Upper lobe of left lung (tissue), 6 donors: ENCODE results near the gene ANKS1B. TPM values are rescaled to one million over a fixed set of nuclear protein-coding genes. Genes with fewer than 3 reads are reported as not detected.

Source experiments
- ATAC-seq, 2 donors: fragments of 200-7000 bp; cut with Tn5 transposase; one replicate each; pipeline ENCODE4 v1.9.1; 2022; ENCODE audit warnings: mild to moderate bottlenecking in 2 of 2, moderate library complexity in 2 of 2; ENCODE audit not compliant: low FRiP score in 2 of 2
- DNase-seq, 2 donors: peaks; one replicate each; pipeline ENCODE4 v3.0.0-alpha.2; 2019 to 2020
- H3K27ac ChIP-seq, 4 donors: fragments of 200-600 bp; sonication (generic); one replicate each; pipeline ENCODE4 v1.5.1; 2016 to 2019
- H3K27me3 ChIP-seq, 4 donors: fragments of 200-600 bp; sonication (generic); one replicate each; pipeline ENCODE4 v1.5.1; 2017 to 2019
- H3K36me3 ChIP-seq, 4 donors: fragments of 200-600 bp; sonication (generic); one replicate each; pipeline ENCODE4 v1.5.1; 2016 to 2019
- H3K4me1 ChIP-seq, 4 donors: fragments of 200-600 bp; sonication (generic); one replicate each; pipeline ENCODE4 v1.5.1; 2018 to 2019
- H3K4me3 ChIP-seq, 4 donors: fragments of 200-600 bp; sonication (generic); one replicate each; pipeline ENCODE4 v1.5.1; 2017 to 2019; ENCODE audit warnings: mild to moderate bottlenecking in 2 of 4, moderate library complexity in 1 of 4
- H3K9me3 ChIP-seq, 4 donors: fragments of 200-600 bp; sonication (generic); one replicate each; pipeline ENCODE4 v1.5.1; 2018 to 2019
- CTCF ChIP-seq, 6 experiments: fragments of 450-650 bp in 4 of 6; fragments of 200-600 bp in 2 of 6; sonication (generic) in 2 of 6; IDR thresholded peaks; one replicate each; pipeline ENCODE4 v1.5.1; 2016 to 2019; ENCODE audit warnings: antibody characterized with exemption in 6 of 6
- EP300 ChIP-seq, 4 donors: sonication (generic); formaldehyde crosslinking; IDR thresholded peaks; one replicate each; pipeline ENCODE4 v1.5.1; 2017; ENCODE audit warnings: antibody characterized with exemption in 4 of 4, control low read depth in 2 of 4
- POLR2A ChIP-seq, 4 donors: fragments of 450-650 bp; IDR thresholded peaks; one replicate each; pipeline ENCODE4 v1.5.1; 2016 to 2017; ENCODE audit warnings: antibody characterized with exemption in 4 of 4, mild to moderate bottlenecking in 2 of 4
- POLR2AphosphoS5 ChIP-seq, 2 donors: sonication (generic); formaldehyde crosslinking; IDR thresholded peaks; one replicate each; pipeline ENCODE4 v1.5.1; 2017; ENCODE audit warnings: antibody characterized with exemption in 2 of 2
- WGBS, 2 donors: methylation state at CpG; one replicate each; pipeline ENCODE4 v1.1.5; 2017 to 2018; 5-methylcytosine and 5-hydroxymethylcytosine counted together
- total RNA-seq, 6 donors: library from RNA; depleted of rRNA in 4 of 6; stranded (reverse); fragments of >200 nt in 4 of 6; gene quantifications; one replicate each; pipeline versions ENCODE4 v1.1.0 to v1.2.1, GENCODE V29; 2016 to 2021
- donor health status: DM: no; HTN: no; CAD: no; lungs with moderate emphysema.
- donor health status: DM: no; HTN: yes; CAD: no; lungs with severe emphysema.

Gene ANKS1B
- total RNA-seq, 6 donors from 2014 or later = 5.1 to 23.7 (median 7.2) TPM

GRCh38 chr12:99234702-99235101, 750.0 kb downstream of the ANKS1B start:
- Histone ChIP-seq H3K4me3 (no peak overlapping the region), H3K9me3 (no peaks in the 10 kb centered on the region), H3K4me1 (no peaks in the 10 kb centered on the region), H3K27ac (no peak overlapping the region), H3K36me3 (no peaks in the 10 kb centered on the region), H3K27me3 (no peaks in the 10 kb centered on the region)
- no peak for DNase-seq
- no peak for ATAC-seq
- WGBS, 2 donors = 92% methylated on average over 1 of the region's 1 CpG
- TF ChIP-seq EP300 (IDR thresholded peaks at IDR 0.05) (no peak), POLR2AphosphoS5 (IDR thresholded peaks at IDR 0.05) (no peak), CTCF (IDR thresholded peaks at IDR 0.05) (no peak), POLR2A (IDR thresholded peaks at IDR 0.05) (no peak)

- no peaks in the 10 kb centered on the region for H3K27me3 ChIP-seq
- no peaks in the 10 kb centered on the region for H3K4me1 ChIP-seq
- no peaks in the 10 kb centered on the region for H3K9me3 ChIP-seq
- TF ChIP-seq CTCF (IDR thresholded peaks at IDR 0.05) (no peak), POLR2AphosphoS5 (IDR thresholded peaks at IDR 0.05) (no peak), EP300 (IDR thresholded peaks at IDR 0.05) (no peak), POLR2A (IDR thresholded peaks at IDR 0.05) (no peak)
- DNase-seq (no peak), ATAC-seq (no peak)
- WGBS, 2 donors = 57 to 62% methylated on average over 4 of the region's 4 CpGs
- H3K27ac ChIP-seq = no peak overlapping the region
- no peak overlapping the region for H3K4me3 ChIP-seq
- no peaks in the 10 kb centered on the region for H3K36me3 ChIP-seq
Measured at GRCh38 chr12:99232324-99232723, 752.4 kb downstream of the ANKS1B start.

- DNase-seq (no peak), ATAC-seq (no peak)
- Histone ChIP-seq H3K4me1 (no peaks in the 10 kb centered on the region), H3K27ac (no peak overlapping the region), H3K36me3 (no peaks in the 10 kb centered on the region), H3K27me3 (no peaks in the 10 kb centered on the region), H3K9me3 (no peaks in the 10 kb centered on the region), H3K4me3 (no peak overlapping the region)
- TF ChIP-seq EP300 (IDR thresholded peaks at IDR 0.05) (no peak), POLR2A (IDR thresholded peaks at IDR 0.05) (no peak), CTCF (IDR thresholded peaks at IDR 0.05) (no peak), POLR2AphosphoS5 (IDR thresholded peaks at IDR 0.05) (no peak)
- 54 to 68% methylated on average over 1 of the region's 1 CpG for WGBS, 2 donors
Measured at GRCh38 chr12:99231031-99231430, 753.7 kb downstream of the ANKS1B start.

- Histone ChIP-seq H3K4me1 (no peaks in the 10 kb centered on the region), H3K36me3 (no peaks in the 10 kb centered on the region), H3K4me3 (no peak overlapping the region), H3K27me3 (no peaks in the 10 kb centered on the region), H3K27ac (no peak overlapping the region), H3K9me3 (no peaks in the 10 kb centered on the region)
- ATAC-seq (no peak), DNase-seq (no peak)
- no peak for TF ChIP-seq POLR2AphosphoS5 (IDR thresholded peaks at IDR 0.05)
- TF ChIP-seq EP300 (IDR thresholded peaks at IDR 0.05) = no peak
- no peak for TF ChIP-seq POLR2A (IDR thresholded peaks at IDR 0.05)
- TF ChIP-seq CTCF (IDR thresholded peaks at IDR 0.05) = no peak
- WGBS, 2 donors = 67 to 73% methylated on average over 5 of the region's 5 CpGs
Measured at GRCh38 chr12:99224237-99224636, 760.5 kb downstream of the ANKS1B start.

- Histone ChIP-seq H3K4me3 (no peak overlapping the region), H3K4me1 (no peaks in the 10 kb centered on the region), H3K36me3 (no peaks in the 10 kb centered on the region), H3K27me3 (no peaks in the 10 kb centered on the region), H3K27ac (no peak overlapping the region), H3K9me3 (no peaks in the 10 kb centered on the region)
- TF ChIP-seq EP300 (IDR thresholded peaks at IDR 0.05) = no peak
- TF ChIP-seq CTCF (IDR thresholded peaks at IDR 0.05) = no peak
- no peak for TF ChIP-seq POLR2A (IDR thresholded peaks at IDR 0.05)
- no peak for TF ChIP-seq POLR2AphosphoS5 (IDR thresholded peaks at IDR 0.05)
- DNase-seq = no peak
- no peak for ATAC-seq
- WGBS, 2 donors = 52 to 68% methylated on average over 3 to 5 of the region's 5 CpGs
Measured at GRCh38 chr12:99223579-99223978, 761.2 kb downstream of the ANKS1B start.
